ENCODE results near the gene MAF.

MAF gene

DNA sequence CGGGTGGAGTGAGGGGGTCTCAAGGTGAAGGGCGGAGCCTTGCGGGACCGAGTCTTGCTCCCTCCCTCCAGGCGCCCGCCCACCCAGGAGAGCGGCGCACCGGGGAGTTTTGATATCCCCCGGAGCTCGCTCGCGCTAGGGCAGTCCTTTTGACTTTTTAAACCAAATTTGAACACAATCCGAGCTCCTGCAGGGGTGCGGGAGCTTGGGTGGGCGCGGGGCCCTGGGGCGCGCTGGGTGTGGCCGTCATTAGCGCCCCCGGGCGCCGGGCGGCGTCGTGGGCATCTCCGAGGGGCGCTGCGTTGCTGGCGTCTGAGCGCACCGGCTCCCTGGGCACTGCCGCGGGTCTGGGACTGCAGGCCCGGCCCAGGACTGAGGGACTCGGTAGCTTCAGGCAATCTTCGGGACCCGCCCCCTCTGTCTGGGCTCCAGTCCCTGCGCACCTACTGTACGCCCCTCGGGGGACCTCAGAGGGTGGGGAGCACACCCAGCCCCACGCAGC lies 10.9 kb downstream of the MAF start:
- no peak for DNase-seq (ENCODE audit: low spot score)

DNA sequence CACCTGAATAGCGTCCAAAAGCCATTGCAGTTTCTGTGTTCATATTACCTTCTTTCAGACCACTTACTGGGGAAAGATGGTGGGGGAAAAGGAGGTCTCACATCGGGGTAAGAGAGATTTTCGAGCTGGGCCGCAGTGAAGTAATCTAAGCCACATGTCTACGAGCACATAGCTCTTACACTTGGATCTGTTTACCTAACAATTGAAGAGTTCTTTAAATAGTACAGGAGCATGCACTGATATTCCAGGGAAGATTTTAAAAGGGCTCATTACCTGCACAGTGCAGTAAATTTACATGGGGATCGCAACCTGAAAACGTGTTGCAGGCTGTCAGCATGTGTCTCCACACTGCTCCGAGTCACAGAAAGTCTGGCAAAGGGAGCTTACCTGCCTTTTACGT lies 12.6 kb downstream of the MAF start:
- no peak for DNase-seq (ENCODE audit: low spot score)

DNA sequence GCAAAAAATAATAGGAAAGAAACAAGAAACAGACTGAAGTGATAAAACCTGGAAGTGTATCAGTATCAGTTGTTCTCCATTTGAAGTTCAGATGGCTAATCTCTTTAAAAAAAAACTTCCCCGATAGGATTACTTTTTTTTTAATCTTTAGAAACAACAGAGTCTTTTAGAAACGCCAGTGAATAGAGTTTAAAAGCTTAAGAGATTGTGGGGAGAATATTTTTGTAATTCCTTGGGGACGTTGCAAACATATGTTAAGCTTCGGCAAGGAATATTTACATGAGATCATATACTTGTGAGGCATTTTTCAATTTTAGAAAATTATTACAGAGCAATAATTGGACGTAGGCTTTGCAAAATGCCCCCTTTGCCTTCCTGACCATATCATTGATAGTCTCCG lies 13.2 kb downstream of the MAF start:
- no peak for DNase-seq (ENCODE audit: low spot score)

DNA sequence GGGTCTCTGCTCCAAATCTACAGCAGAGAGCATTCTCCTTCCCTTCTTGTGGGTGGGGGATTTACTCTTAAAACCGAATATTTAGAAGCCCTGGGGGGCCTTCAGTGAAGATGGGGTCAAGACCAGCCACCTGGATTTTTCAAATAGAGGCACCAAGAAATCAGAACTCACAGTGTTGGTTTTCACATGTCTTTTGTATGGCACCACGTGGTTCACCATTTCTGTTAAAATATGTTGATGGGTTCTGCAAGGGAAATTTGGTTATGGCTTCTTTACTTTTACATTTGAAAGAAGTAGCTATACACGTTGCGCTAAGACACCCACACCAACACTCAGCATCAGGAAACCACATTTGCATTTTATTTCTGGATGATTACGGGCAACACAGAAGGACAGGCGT lies 17.7 kb downstream of the MAF start:
- no peak for DNase-seq (ENCODE audit: low spot score)

DNA sequence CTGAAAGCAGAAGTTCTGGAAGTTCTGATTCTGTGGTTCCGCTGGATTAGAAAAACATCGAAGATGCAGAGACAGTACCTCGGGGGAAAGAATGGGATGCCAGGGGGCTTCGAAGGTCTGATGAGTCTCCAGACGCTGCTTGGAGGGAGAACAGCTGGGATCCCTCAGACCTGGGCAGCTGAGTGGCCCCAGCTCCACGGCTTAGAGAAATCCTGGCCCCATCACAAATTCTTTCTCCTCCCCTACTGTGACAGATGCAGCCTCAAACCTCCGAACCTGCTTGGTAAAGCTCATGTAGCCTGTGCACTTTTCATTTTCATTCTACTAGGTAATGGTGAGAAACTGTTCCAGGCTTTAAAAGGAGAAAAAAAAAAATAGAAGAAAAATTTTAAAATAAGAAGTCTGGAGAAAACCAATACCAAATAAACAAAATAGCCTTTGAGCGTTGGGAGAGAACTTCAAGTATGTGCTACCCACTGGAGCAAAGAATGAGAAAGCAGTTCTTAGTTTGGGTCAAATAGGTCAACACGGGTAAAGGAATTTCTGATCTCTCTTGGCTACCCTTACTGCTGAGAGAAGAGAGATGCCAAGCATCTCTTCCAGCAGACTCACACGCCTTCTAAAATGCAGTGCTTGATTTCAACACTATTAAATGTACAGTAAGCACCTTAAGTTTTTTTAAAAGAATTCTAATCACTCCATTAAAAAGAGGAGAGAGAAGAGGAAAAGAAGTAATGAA lies 19.9 kb downstream of the MAF start:
- DNase-seq (ENCODE audit: low spot score): no peak

DNA sequence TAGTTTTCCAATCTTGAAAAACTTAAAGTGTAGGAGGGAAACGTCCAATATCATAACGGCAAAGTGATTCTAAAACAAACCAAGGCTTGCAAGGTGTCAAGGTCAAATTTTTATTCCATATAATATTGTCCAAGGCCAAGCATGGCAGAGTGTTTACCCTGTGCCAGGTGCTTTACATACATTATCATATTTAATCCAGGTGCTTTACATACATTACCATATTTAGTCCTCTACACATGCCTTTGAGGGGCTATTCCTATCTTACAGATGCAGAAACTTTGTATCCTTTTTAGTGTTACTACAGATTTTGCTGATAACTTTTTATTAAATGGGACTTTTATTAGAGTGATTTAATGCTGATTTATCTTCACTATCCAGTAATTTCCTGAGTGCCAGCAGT lies 23.9 kb downstream of the MAF start:
- DNase-seq (ENCODE audit: low spot score): no peak

DNA sequence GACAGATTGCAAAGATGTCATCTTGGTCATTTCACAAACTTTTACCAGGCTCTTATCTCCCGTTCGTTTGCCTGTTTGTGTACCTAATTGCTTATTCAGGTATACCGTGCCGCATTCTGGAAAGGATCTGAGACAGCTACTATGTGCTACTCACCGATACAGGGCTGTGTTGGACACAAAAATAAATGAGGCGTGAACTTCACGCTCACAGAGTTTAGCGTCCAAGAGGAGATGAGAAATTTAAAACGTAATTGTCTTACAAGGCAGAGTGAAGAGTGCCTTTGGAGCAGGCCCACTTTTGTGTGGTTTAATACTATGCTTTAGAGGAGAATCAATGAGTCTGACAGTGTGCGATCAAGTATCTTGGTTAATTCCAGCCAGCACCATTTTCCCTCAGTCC lies 26.7 kb downstream of the MAF start:
- DNase-seq (ENCODE audit: low spot score): no peak

DNA sequence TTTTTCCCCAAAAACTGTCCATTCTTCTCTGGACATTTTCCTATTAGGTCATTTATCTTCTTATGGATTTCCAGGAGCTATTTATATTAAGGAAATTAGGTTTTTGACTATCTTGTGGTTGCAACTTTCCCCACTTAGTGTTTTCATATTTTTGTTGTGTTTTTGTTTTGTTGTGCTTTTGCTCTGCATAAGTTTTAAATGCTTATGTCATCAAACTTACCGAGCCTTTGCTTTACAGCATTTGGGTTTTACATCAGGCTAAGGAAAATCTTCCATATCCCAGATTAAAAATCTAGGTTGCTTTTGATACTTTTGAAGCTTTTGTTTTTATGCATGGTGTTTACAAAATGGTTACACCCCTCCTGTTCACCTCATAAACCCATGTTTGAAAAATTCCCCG lies 27.5 kb downstream of the MAF start:
- no peak for DNase-seq (ENCODE audit: low spot score)

DNA sequence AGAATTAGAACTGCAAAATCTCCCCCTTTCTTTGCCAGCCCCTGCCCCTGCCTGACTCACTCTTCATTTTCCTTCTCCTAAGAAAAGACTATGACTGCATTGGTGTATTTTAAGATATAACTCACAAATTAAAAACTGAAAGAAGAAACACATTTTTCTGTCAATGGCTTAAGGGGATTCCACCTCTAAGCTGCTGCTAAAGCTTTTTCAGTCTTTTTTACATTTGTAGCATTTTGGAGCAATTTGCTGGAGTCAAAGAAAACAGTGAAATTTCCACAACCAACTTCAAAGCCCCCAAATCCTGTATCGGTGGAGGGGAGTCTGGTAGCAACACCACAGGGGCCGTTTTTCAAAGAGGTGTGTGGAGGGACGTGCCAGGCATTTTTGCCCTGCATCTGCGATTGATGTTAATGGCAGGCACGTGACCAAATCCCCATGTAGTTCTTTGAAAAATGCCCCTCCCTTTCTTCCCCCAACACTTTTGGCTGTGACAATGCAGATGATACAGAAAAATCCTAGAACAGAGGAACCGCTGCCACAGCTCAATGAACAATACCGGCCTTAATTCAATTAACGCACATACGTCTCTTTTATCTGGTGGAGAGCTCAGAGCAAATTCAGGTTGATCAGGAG lies 28.5 kb downstream of the MAF start:
- DNase-seq (ENCODE audit: low spot score): no peak

DNA sequence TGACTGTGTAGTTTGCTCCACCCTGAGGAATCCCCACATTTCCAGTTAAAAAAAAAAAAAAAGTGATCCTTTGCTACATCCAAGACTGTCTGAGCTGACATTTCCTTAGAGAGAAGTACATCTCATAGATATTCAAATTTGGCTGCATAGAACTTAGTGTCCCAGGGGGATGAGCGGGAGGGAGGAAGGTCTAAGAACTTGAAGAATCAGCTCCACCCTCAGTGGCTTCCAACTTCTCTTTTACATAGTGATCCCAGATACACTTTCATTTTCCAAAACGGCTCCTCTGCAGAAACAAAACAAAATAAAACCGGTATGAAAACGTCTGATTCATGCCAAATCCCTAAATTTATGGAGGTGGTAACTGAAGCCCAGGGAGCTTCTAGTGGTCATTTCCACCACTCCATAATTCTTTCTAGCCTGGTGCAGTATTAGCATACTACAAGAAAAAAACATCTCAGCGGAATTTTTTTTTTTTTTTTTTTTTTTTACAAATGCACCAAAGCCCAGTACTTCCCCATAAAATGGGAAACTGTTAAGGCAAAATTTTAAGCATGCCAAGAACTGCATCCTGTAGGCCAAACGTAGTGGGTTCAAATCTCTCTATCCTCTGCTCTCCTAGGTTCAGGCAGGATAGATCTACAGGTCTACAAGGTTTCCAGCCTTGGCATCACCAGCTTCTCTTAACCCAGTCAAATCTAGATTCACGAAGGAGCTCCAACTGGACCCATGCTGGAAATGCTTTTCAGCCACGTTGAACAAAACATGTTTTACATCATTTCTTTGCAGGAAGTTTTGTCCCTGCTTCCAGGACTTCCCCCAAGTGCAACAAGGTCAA lies 29.3 kb downstream of the MAF start:
- DNase-seq (ENCODE audit: low spot score): no peak

DNA sequence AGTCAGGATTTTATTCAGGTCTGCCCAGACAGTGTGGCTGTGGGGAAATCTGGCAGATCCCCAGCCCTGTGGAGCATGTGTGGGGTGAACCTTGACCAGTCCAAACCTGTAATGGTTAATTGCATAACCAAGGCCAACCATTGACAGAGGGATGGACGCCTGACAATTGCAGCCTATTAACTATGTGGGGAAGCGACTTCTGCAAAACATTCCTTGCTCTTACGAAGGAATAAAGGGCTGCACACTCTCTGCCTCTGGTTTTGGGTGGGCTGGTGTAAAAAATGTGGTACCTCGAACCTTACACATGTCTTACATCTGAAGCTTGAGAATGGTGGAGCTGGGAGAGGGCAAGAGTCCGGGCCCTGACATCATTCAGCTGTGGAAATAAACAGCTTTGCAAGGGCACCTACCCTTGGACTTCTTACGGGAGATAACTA lies 35.8 kb downstream of the MAF start:
- no peak for DNase-seq (ENCODE audit: low spot score)

DNA sequence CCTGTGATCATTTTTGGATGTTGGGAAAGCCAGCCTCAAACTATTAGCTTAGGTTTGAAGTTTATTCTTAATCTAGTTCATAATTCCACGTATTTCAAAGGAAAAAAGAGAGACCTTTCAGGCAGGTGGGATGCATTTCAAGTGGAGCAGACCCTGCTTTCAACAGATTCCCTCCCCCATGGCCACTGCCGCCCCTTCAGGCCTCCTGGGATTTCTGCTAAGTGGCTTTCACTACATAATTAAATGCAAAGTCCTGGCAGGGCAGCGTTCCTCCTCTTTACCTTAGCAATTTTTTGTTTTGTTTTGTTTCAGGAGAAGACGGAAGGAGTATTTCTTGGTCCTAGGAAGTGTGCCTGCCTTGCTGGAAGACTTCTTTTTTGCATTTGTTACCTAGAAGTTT lies 36.6 kb downstream of the MAF start:
- DNase-seq (ENCODE audit: low spot score): no peak

DNA sequence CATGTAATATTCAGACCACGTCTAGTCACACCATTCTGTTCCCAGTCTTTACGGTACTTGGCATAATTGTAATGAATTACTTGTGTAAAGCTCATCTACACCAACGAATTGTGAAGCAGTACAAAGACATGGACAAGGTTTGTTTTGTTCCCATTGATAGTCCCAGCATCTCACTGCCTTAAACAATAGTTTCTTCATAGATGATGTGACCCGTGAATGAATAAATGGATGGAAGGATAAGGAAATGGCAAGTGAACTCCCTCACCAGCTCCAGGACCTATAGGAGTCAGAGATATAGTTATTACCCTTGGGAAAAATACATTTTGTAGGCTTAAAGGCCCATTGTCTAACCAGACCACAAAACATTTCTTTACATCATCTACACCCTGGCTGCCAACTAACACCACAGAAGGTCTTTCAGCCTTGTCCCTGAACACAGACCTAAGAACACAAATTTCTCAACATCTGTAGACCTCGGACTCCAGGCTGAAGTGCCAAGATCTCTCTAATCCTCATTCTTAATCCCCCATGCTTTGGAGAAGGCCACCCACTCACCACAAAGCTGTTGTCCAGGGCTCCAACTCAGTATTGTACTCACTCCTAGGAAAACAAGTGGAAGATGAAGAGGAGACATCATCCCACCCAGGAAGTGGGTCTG lies 38.2 kb downstream of the MAF start:
- DNase-seq (ENCODE audit: low spot score): no peak

DNA sequence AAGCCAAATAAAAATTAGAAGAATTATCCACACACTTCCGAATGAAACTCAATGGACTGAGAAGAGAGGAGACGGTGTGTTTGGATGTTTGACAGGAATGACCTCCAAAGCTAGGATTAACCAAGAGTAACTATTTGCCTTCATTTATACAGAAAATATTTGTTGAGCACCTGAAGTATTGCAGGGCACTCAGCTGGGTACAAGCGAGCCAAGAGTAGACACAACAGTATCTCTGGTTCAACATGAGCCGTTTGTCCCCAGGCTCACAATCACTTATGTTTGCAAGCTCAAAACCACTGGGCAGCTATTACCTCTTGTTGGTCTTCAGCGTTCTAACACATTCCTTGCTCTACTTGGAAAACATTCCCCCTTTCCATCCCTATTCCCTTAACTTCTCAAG lies 38.8 kb downstream of the MAF start:
- DNase-seq (ENCODE audit: low spot score): no peak

DNA sequence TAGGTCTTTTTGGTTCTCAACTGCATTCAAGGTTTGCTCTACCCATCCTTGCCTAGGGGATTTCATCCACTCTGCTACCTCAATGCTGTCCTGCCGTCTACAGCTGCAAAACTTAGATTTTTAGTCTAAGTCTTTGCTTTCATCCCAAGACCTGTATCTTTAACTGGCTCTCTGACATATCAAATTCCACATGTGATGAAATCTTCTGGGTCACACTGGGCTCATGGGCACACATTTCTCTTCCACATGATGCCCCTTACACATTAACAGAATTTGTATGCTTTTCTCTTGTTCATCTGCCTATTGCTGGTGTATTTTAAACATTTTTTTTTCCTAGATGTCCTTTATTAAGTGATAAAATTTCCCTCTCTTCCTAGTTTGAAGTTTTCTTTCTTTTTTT lies 39.6 kb downstream of the MAF start:
- no peak for DNase-seq (ENCODE audit: low spot score)

DNA sequence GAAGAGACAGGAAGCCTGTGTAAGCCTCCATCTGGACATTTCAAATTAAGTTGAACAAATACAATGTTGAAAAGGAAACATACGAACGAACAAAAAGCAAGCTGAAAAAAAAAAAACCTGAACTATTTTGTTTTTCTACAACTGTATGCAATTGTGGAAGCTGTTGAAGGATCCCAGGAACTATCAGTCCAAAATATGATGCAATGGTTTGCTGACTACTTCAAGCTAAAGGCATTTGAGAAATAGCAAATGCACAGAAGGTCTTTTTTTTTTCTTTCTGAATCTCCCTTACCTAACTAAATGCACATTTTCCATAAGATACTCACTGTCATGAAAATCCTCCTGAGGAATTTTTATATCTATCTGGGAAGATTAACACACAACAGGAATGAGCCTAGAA lies 40.2 kb downstream of the MAF start:
- no peak for DNase-seq (ENCODE audit: low spot score)

DNA sequence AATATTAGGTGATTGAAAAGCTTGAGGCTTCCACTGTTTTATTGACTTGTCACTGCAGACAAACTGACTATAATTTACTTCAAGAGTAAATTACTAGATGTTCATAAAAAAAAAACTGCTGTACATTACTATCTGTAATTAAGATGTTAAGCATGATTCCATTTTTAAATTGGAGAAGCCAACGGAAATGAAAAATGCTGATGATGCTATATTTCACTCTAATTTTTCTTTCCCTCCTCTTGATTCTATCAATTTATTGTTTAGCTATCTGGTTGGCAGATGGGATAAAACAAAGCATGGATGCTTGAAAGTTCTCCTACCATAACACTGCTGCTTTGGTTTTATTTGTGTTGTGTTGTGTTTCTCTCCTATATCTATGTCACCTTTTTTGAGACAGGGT lies 41.0 kb downstream of the MAF start:
- DNase-seq (ENCODE audit: low spot score): no peak

DNA sequence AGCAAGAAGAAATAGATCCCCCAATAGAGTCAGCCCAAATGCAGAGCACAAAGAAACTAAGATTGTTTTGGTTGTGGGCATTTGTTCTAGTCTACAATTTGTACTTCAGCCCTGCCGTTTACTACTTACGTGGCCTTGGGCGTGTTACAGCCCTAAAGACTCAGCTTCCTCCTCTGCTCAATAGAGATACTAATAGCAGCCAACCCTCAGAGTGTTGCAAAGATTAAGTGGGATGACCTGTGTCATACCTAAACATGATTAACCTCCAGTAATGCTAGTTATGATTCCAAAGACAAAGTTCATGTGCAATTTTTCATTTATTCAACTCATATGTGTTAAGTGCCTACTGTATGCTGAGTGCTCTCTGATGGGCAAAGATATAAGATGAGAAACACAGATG lies 43.1 kb downstream of the MAF start:
- no peak for DNase-seq (ENCODE audit: low spot score)

DNA sequence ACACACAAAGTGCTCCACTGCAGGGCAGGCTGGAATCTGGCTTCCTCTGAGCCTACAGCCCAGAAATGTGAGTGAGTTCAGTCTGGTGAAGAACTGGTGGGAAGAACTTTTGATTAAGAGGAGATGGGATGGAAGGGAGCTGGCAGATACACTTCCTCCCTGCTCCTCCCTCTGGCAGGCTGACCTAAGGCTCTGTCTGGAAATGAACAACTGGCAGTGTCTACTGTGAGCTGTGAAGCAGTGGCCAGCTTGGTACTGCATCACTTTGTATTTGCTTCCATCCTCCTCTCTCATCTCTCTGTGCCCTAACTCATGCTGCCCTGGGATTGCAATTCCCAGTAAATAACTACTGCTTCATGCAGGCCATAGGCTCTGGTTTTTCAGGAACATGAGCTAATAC lies 45.6 kb downstream of the MAF start:
- DNase-seq (ENCODE audit: low spot score): no peak

DNA sequence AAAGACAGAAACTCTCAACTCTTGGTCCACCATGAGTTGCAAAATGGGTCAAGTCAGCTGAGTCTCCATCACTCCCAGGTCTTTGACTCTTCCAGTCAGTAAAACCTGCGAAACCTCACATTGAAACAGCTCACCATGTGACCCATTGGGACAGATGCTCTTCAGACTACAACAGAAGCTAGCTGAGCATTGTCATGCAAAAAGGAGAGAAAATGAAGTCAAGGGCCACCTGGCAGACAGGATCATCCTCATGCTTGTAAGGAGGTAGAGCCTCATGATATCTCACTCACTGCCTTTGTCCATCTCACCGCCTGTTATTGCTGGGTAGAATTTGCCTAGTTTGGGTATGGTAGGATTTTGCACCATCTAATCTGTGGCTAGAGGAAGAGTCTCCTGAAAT lies 50.2 kb downstream of the MAF start:
- no peak for DNase-seq (ENCODE audit: low spot score)

DNA sequence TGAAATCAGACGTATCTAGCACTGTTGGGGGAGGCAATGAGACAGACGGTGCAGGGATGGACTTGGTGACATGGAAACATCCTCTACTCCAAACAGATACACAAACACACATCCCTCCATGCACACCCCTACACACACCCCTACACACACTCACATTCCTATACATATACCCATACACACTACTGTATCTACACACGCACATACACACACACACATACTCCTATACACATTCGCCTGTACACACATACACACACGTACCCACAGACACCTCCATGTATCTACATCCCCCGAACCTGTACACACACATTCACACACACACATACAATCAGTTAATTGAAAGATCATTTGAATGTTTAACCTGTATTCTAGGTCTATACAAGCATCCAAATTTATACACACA lies 53.5 kb downstream of the MAF start:
- DNase-seq (ENCODE audit: low spot score): no peak

Data from AG08396 (cell line).